MM.1S (cell line): ENCODE results near the gene ZBTB39.

Source experiments
- EZH2 ChIP-seq: fragments of 300-600 bp; sonication (generic); optimal IDR thresholded peaks from 2 replicates; pipeline ENCODE3; 2017; ENCODE audit warnings: low read depth, mild to moderate bottlenecking, antibody characterized with exemption, low read length, mixed read lengths
- TF ChIP-seq, protein P1 (sequence below): fragments of 300-600 bp; sonication (generic); IDR thresholded peaks from 2 replicates; pipeline ENCODE4 v1.5.1; 2016; ENCODE audit warnings: antibody characterized with exemption, low read length, mixed read lengths

GRCh38 chr12:56988207-56988739 is 18.1 kb downstream of the ZBTB39 start:
- TF ChIP-seq, protein P1, sequence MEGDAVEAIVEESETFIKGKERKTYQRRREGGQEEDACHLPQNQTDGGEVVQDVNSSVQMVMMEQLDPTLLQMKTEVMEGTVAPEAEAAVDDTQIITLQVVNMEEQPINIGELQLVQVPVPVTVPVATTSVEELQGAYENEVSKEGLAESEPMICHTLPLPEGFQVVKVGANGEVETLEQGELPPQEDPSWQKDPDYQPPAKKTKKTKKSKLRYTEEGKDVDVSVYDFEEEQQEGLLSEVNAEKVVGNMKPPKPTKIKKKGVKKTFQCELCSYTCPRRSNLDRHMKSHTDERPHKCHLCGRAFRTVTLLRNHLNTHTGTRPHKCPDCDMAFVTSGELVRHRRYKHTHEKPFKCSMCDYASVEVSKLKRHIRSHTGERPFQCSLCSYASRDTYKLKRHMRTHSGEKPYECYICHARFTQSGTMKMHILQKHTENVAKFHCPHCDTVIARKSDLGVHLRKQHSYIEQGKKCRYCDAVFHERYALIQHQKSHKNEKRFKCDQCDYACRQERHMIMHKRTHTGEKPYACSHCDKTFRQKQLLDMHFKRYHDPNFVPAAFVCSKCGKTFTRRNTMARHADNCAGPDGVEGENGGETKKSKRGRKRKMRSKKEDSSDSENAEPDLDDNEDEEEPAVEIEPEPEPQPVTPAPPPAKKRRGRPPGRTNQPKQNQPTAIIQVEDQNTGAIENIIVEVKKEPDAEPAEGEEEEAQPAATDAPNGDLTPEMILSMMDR: no peak
- TF ChIP-seq EZH2: no peak
